GM21390 (cell line): ENCODE measurements around the gene E2F2.

ENCODE experiments used
- ATAC-seq: cut with Tn5 transposase; IDR thresholded peaks from one replicate; pipeline ENCODE4 v1.9.1; 2021; ENCODE audit not compliant: unreplicated experiment

E2F2 gene

DNA sequence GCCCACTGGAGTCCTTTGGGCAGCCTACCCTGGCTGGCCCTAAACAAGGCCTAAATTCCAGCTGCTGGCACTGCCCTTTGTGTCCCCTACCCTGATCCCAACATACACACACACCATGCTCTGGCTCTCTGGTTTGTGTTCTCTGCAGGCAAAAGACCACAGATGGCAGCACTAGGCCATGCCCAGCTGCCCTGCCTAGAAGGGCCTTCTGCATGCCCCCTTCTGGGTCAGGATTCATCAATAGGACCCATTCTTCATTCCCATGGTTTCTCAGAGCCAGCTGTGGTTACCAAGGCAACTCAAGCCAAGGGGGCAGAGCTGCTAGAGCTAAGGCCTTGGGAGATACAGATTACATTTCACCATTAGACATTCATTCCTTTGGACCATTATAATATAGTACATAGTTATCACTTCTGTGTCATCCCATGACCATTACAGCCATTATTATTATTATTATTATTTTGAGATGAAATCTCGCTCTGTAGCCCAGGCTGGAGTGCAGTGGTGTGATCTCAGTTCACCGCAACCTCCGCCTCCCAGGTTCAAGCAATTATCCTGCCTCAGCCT is 64.5 kb downstream of the E2F2 start:
- no peak for ATAC-seq

GRCh38 chr1:23463286-23463685 is 67.7 kb downstream of the E2F2 start:
- no peak for ATAC-seq

GRCh38 chr1:23462766-23463165 is 68.3 kb downstream of the E2F2 start:
- no peak for ATAC-seq

- no peak for ATAC-seq
Measured at GRCh38 chr1:23461050-23461449, 70.0 kb downstream of the E2F2 start.

GRCh38 chr1:23460519-23460918 is 70.5 kb downstream of the E2F2 start:
- ATAC-seq, result no peak

DNA sequence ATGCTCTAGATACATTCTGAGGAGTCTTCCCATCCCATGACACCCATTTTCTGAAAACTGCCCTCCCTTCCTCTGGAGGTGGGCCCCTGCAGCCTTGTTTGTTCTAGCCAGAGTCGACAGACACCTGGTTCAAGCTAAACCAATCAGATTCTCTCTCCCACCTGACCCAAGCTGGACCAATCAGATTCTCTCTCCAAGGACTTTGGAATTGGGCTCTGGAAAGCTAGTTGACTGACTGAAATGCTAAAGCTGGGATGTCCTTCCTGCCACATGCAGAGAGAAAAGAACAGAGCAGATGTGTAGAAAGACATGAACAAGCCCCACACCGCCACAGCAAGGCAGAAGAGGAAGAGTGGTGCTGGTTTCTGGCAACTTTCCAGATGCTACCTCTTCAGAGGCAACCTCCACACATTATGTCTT is 71.7 kb downstream of the E2F2 start:
- ATAC-seq, result no peak
